Measurements from ENCODE around the gene ZNF215. TPM values are rescaled to one million over a fixed set of nuclear protein-coding genes. Genes with fewer than 3 reads are reported as not detected.
A peak's percentile ranks its signal among the peaks of the same experiment; 100 is the strongest.
"Not testable (repeated sequence)": the region's sequence is repeated elsewhere in the genome, so short reads cannot be mapped to it uniquely, and the experiment has no call there.

The ZNF215 gene
- total RNA-seq = 1 to 10 TPM in 1 of 2 donors, under 1 TPM in 1; 0.93 to 2.0 TPM
- polyA plus RNA-seq = under 1 TPM in 1 of 2 donors, not detected in 1; 0.61 TPM
- long read RNA-seq, donor 1, partial matches to known transcripts = 0 of 1 reads
- long read RNA-seq, donor 1, other reads (novel, unspliced or antisense) = 1 of 1 reads
- long read RNA-seq, donor 2, partial matches to known transcripts = 0 of 1 reads
- long read RNA-seq, donor 2, other reads (novel, unspliced or antisense) = 1 of 1 reads

DNA sequence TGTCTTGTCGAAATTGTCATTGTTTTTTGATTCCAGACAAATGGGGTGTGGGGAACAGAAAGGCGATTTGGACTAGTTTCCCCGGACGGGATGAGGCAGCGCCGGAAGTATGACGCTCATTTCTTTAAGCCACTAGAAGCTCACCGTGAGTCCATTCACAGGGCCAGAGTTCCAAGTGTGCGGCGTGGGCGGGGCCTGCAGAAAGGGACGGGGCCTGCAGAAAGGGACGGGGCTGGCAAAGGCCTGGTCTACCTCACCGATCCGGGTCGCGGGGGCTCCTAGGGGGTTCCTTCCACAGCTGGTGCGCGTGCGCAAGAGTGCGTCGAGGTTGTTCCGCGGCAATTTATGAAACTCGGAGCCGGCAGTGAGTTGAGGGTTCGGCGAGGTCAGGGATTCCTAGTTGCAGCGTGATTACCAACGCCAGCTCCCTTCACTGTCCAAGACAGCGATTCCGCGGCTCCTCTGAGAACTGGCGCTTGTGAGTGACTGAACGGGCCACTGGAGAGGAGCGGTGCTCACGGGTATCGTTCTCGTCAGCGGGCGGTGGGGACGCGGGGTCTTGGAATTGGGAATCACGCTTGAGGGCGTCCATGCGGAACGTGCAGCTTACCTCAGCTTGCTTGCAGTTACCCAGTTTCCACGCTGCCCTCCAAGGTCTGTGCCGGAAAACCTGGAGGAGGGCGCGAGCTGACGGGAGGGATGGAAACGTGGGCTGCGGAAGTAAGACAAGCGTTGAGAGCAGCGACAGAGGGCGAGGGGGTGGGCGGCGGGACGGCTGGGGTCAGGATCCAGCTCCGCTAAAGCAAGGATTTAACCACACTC, at the start of gene ZNF215:
Gene ZNF215, plus strand, starts transcription at position 219 of the 822 bp plus-strand sequence. CDS start 5,847 bp downstream, outside the sequence.
- Histone ChIP-seq H3K36me3 (ENCODE audit: control insufficient read depth in 1 of 2, insufficient read depth in 2 of 2, low read length in 1 of 2) (no peaks in the 10 kb centered on the region), H3K9me3 (ENCODE audit: control insufficient read depth, low read length) (no peaks in the 10 kb centered on the region), H3K4me3 (ENCODE audit: low read length in 2 of 2) (peak within 1 kb of the TSS; percentile 6 to 65), H3K27me3 (ENCODE audit: control insufficient read depth in 1 of 2, insufficient read depth in 2 of 2, low read length in 1 of 2) (no peaks in the 10 kb centered on the region), H3K27ac (ENCODE audit: low read depth in 1 of 2, low read length in 2 of 2) (peak within 1 kb of the TSS in 1 of 2 donors; percentile 3), H3K4me1 (ENCODE audit: control insufficient read depth in 1 of 2, insufficient read depth in 2 of 2, low read length in 2 of 2) (peaks cover 1 to 4% of the 10 kb centered on the region in 2 donors)
- DNase-seq (peak; percentile 75 to 93), ATAC-seq (ENCODE audit: low FRiP score) (peak; percentile 72)
- intact Hi-C loops (cut with DNase I) = no loop called here
- WGBS, 2 donors = 1% methylated on average over 60 to 61 of the region's 61 CpGs

DNA sequence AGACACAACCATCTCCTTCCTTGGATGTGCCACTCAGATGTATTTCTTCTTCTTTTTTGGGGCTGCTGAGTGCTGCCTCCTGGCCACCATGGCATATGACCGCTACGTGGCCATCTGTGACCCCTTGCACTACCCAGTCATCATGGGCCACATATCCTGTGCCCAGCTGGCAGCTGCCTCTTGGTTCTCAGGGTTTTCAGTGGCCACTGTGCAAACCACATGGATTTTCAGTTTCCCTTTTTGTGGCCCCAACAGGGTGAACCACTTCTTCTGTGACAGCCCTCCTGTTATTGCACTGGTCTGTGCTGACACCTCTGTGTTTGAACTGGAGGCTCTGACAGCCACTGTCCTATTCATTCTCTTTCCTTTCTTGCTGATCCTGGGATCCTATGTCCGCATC, 49.3 kb upstream of the ZNF215 start:
- no peak for DNase-seq
- no peaks in the 10 kb centered on the region for H3K36me3 ChIP-seq (ENCODE audit: control insufficient read depth in 1 of 2, insufficient read depth in 2 of 2, low read length in 1 of 2)
- no peak overlapping the region for H3K27ac ChIP-seq (ENCODE audit: low read depth in 1 of 2, low read length in 2 of 2)
- no peak overlapping the region for H3K4me3 ChIP-seq (ENCODE audit: low read length in 2 of 2)
- H3K27me3 ChIP-seq (ENCODE audit: control insufficient read depth in 1 of 2, insufficient read depth in 2 of 2, low read length in 1 of 2) = no peaks in the 10 kb centered on the region
- 77 to 87% methylated on average over 3 of the region's 3 CpGs for WGBS, 2 donors
- intact Hi-C loops (cut with DNase I) = no loop called here
- no peak for ATAC-seq (ENCODE audit: low FRiP score)
- H3K9me3 ChIP-seq (ENCODE audit: control insufficient read depth, low read length) = peaks cover 1% of the 10 kb centered on the region
- no peaks in the 10 kb centered on the region for H3K4me1 ChIP-seq (ENCODE audit: control insufficient read depth in 1 of 2, insufficient read depth in 2 of 2, low read length in 2 of 2)

DNA sequence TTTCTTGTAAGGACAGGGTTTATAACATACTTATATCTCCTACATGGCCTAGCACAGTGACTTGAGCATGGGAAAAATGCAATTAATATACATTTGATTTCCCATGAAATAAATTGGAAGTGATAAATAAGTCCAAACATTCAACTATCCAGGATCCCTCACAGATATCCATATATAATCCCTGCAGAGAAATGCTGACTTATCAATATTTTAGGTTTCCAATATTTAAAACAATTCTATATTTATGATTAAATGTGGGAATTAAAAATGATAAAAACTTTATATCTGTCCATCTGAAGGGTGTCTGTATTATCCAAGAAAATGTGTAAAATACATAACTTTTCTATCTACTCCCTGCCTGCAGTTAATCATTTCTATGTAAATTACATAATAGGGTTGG, 43.5 kb upstream of the ZNF215 start:
- no peaks in the 10 kb centered on the region for H3K27me3 ChIP-seq (ENCODE audit: control insufficient read depth in 1 of 2, insufficient read depth in 2 of 2, low read length in 1 of 2)
- H3K4me3 ChIP-seq (ENCODE audit: low read length in 2 of 2) = no peak overlapping the region
- DNase-seq (no peak), ATAC-seq (ENCODE audit: low FRiP score) (no peak)
- no peak overlapping the region for H3K27ac ChIP-seq (ENCODE audit: low read depth in 1 of 2, low read length in 2 of 2)
- no peaks in the 10 kb centered on the region for H3K9me3 ChIP-seq (ENCODE audit: control insufficient read depth, low read length)
- no peaks in the 10 kb centered on the region for H3K4me1 ChIP-seq (ENCODE audit: control insufficient read depth in 1 of 2, insufficient read depth in 2 of 2, low read length in 2 of 2)
- intact Hi-C loops (cut with DNase I) = no loop called here
- H3K36me3 ChIP-seq (ENCODE audit: control insufficient read depth in 1 of 2, insufficient read depth in 2 of 2, low read length in 1 of 2) = no peaks in the 10 kb centered on the region

DNA sequence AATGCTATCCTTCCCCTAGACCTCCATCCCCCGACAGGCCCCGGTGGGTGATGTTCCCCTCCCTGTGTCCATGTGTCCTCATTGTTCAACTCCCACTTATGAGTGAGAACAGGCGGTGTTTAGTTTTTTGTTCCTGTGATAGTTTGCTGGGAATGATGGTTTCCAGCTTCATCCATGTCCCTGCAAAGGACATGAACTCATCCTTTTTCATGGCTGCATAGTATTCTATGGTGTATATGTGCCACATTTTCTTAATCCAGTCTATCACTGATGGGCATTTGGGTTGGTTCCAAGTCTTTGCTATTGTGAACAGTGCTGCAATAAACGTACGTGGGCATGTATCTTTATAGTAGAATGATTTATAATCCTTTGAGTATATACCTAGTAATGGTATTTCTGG, 38.5 kb upstream of the ZNF215 start:
- 81 to 90% methylated on average over 5 of the region's 5 CpGs for WGBS, 2 donors
- ATAC-seq (ENCODE audit: low FRiP score); H3K4me1 ChIP-seq (ENCODE audit: control insufficient read depth in 1 of 2, insufficient read depth in 2 of 2, low read length in 2 of 2); intact Hi-C loops (cut with DNase I); H3K9me3 ChIP-seq (ENCODE audit: control insufficient read depth, low read length); H3K4me3 ChIP-seq (ENCODE audit: low read length in 2 of 2); H3K27me3 ChIP-seq (ENCODE audit: control insufficient read depth in 1 of 2, insufficient read depth in 2 of 2, low read length in 1 of 2); H3K36me3 ChIP-seq (ENCODE audit: control insufficient read depth in 1 of 2, insufficient read depth in 2 of 2, low read length in 1 of 2); DNase-seq; H3K27ac ChIP-seq (ENCODE audit: low read depth in 1 of 2, low read length in 2 of 2): not testable (repeated sequence)

DNA sequence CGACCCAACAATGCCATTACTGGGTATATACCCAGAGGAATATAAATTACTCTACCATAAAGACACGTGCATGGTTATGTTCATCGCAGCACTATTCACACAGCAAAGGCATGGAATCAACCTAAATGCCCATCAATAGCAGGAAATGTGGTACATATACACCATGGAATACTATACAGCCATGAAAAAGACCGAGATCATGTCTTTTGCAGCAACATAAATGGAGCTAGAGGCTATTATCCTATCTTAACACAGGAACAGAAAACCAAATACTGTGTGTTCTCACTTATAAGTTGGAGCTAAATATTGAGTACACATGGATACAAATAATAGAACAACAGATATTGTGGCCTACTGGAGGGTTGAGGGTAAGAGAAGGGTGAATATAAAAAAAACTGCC, 37.4 kb upstream of the ZNF215 start:
- no peaks in the 10 kb centered on the region for H3K36me3 ChIP-seq (ENCODE audit: control insufficient read depth in 1 of 2, insufficient read depth in 2 of 2, low read length in 1 of 2)
- ATAC-seq (ENCODE audit: low FRiP score) (no peak), DNase-seq (no peak)
- intact Hi-C loops (cut with DNase I) = no loop called here
- no peak overlapping the region for H3K27ac ChIP-seq (ENCODE audit: low read depth in 1 of 2, low read length in 2 of 2)
- no peaks in the 10 kb centered on the region for H3K27me3 ChIP-seq (ENCODE audit: control insufficient read depth in 1 of 2, insufficient read depth in 2 of 2, low read length in 1 of 2)
- no peaks in the 10 kb centered on the region for H3K9me3 ChIP-seq (ENCODE audit: control insufficient read depth, low read length)
- H3K4me3 ChIP-seq (ENCODE audit: low read length in 2 of 2) = no peak overlapping the region
- no peaks in the 10 kb centered on the region for H3K4me1 ChIP-seq (ENCODE audit: control insufficient read depth in 1 of 2, insufficient read depth in 2 of 2, low read length in 2 of 2)
- WGBS, 2 donors = 81 to 91% methylated on average over 4 of the region's 4 CpGs

GRCh38 chr11:6889835-6890234, 36.4 kb upstream of the ZNF215 start:
- 75 to 82% methylated on average over 1 of the region's 1 CpG for WGBS, 2 donors
- intact Hi-C loops (cut with DNase I) = no loop called here
- no peaks in the 10 kb centered on the region for H3K36me3 ChIP-seq (ENCODE audit: control insufficient read depth in 1 of 2, insufficient read depth in 2 of 2, low read length in 1 of 2)
- DNase-seq (no peak), ATAC-seq (ENCODE audit: low FRiP score) (no peak)
- no peak overlapping the region for H3K4me3 ChIP-seq (ENCODE audit: low read length in 2 of 2)
- no peaks in the 10 kb centered on the region for H3K9me3 ChIP-seq (ENCODE audit: control insufficient read depth, low read length)
- H3K27me3 ChIP-seq (ENCODE audit: control insufficient read depth in 1 of 2, insufficient read depth in 2 of 2, low read length in 1 of 2) = no peaks in the 10 kb centered on the region
- no peaks in the 10 kb centered on the region for H3K4me1 ChIP-seq (ENCODE audit: control insufficient read depth in 1 of 2, insufficient read depth in 2 of 2, low read length in 2 of 2)
- no peak overlapping the region for H3K27ac ChIP-seq (ENCODE audit: low read depth in 1 of 2, low read length in 2 of 2)

DNA sequence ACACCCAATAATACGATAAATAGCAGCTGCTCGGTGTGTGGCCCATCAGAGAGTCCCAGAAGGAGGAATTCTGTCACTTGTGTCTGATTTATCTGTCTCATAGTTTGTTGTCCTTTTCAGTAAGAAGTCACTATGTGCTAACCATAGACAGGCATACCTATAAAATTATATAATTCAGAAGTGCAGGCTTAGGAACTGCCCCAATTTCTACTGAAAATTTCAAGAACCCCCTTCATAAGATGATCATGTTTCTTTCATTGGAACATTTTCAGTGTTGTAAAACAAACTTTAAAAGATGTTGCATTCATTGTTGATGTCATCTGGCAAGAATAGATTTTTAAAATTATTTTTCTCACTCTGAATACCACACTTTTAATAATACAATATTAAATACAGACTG, 33.8 kb upstream of the ZNF215 start, which contains the start of gene OR2D2:
Gene OR2D2, minus strand, starts transcription at position 101 of the 400 bp plus-strand sequence. Its CDS starts 0 bp downstream, at position 101.
- Histone ChIP-seq H3K36me3 (ENCODE audit: control insufficient read depth in 1 of 2, insufficient read depth in 2 of 2, low read length in 1 of 2) (no peaks in the 10 kb centered on the region), H3K9me3 (ENCODE audit: control insufficient read depth, low read length) (no peaks in the 10 kb centered on the region), H3K27me3 (ENCODE audit: control insufficient read depth in 1 of 2, insufficient read depth in 2 of 2, low read length in 1 of 2) (no peaks in the 10 kb centered on the region), H3K4me1 (ENCODE audit: control insufficient read depth in 1 of 2, insufficient read depth in 2 of 2, low read length in 2 of 2) (no peaks in the 10 kb centered on the region), H3K27ac (ENCODE audit: low read depth in 1 of 2, low read length in 2 of 2) (no peak within 1 kb of the TSS), H3K4me3 (ENCODE audit: low read length in 2 of 2) (no peak within 1 kb of the TSS)
- intact Hi-C loops (cut with DNase I) = no loop called here
- DNase-seq = no peak
- 72 to 85% methylated on average over 2 of the region's 2 CpGs for WGBS, 2 donors
- ATAC-seq (ENCODE audit: low FRiP score) = no peak

DNA sequence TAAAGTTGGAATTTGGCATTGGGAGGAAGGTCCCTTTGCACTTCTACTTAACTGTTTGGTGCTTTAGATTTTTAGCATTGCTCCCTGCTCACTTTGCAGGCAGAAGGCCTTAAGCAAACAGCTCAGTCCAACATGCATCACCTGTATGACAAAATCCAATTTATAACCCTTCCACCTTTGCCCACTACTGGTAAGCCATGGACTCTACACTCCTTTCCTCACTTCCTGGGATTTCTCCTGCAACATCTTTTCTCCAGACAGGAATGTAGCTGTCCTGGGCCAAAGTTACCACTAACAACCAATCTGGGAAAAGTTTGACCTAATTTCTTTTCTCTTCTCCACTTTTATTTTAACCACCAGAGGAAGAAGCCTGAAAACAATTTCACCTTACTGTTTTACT, 32.1 kb upstream of the ZNF215 start:
- no peak for DNase-seq
- Histone ChIP-seq H3K27ac (ENCODE audit: low read depth in 1 of 2, low read length in 2 of 2) (no peak overlapping the region), H3K9me3 (ENCODE audit: control insufficient read depth, low read length) (no peaks in the 10 kb centered on the region), H3K4me3 (ENCODE audit: low read length in 2 of 2) (no peak overlapping the region), H3K4me1 (ENCODE audit: control insufficient read depth in 1 of 2, insufficient read depth in 2 of 2, low read length in 2 of 2) (no peaks in the 10 kb centered on the region), H3K36me3 (ENCODE audit: control insufficient read depth in 1 of 2, insufficient read depth in 2 of 2, low read length in 1 of 2) (no peaks in the 10 kb centered on the region), H3K27me3 (ENCODE audit: control insufficient read depth in 1 of 2, insufficient read depth in 2 of 2, low read length in 1 of 2) (no peaks in the 10 kb centered on the region)
- ATAC-seq (ENCODE audit: low FRiP score) = no peak
- intact Hi-C loops (cut with DNase I) = no loop called here

GRCh38 chr11:6895010-6895409, 31.2 kb upstream of the ZNF215 start:
- Histone ChIP-seq H3K4me1 (ENCODE audit: control insufficient read depth in 1 of 2, insufficient read depth in 2 of 2, low read length in 2 of 2) (no peaks in the 10 kb centered on the region), H3K27ac (ENCODE audit: low read depth in 1 of 2, low read length in 2 of 2) (no peak overlapping the region), H3K36me3 (ENCODE audit: control insufficient read depth in 1 of 2, insufficient read depth in 2 of 2, low read length in 1 of 2) (no peaks in the 10 kb centered on the region), H3K9me3 (ENCODE audit: control insufficient read depth, low read length) (no peaks in the 10 kb centered on the region), H3K4me3 (ENCODE audit: low read length in 2 of 2) (no peak overlapping the region), H3K27me3 (ENCODE audit: control insufficient read depth in 1 of 2, insufficient read depth in 2 of 2, low read length in 1 of 2) (no peaks in the 10 kb centered on the region)
- ATAC-seq (ENCODE audit: low FRiP score) (no peak), DNase-seq (no peak)
- intact Hi-C loops (cut with DNase I) = no loop called here
